H1 (cell line): ENCODE results near the gene COIL. TPM values are rescaled to one million over a fixed set of nuclear protein-coding genes. Genes with fewer than 3 reads are reported as not detected.

Experiments
- CTCF ChIA-PET: fragments of 300-600 bp; sonication (Branson Sonifier 250); formaldehyde crosslinking; loops from one replicate; lab custom pipeline; 2021; ENCODE audit not compliant: partially characterized antibody; lab: Charles Lee
- POLR2A ChIA-PET: fragments of 300-600 bp; sonication (Branson Sonifier 250); formaldehyde crosslinking; loops from one replicate; lab custom pipeline; 2021; ENCODE audit warnings: inconsistent platforms; ENCODE audit not compliant: partially characterized antibody; lab: Charles Lee
- DNase-seq, 2 experiments: peaks; one replicate each; pipeline versions ENCODE4 v3.0.0 to v3.0.0-alpha.2; 2010 to 2022; ENCODE audit warnings: low spot score in 2 of 2, low read depth in 1 of 2, mixed read lengths in 1 of 2
- FAIRE-seq: peaks from 2 replicates; lab custom pipeline; 2011; peaks lifted over from hg19 to GRCh38; lab: Jason Lieb, UNC
- H2AFZ ChIP-seq: 2 replicates; pipeline ENCODE4 v1.8.1; 2012; ENCODE audit warnings: low read length, inconsistent platforms
- H2AK5ac ChIP-seq: 2 replicates; pipeline ENCODE4 v1.6.1; 2013; ENCODE audit warnings: low read depth, low read length
- H2BK120ac ChIP-seq: replicated peaks from 2 replicates; pipeline ENCODE3; 2013; ENCODE audit warnings: low read depth, low read length, inconsistent platforms
- H2BK12ac ChIP-seq: 2 replicates; pipeline ENCODE4 v1.6.1; 2013; ENCODE audit warnings: low read depth, low read length
- H2BK15ac ChIP-seq: 2 replicates; pipeline ENCODE4 v1.6.1; 2013; ENCODE audit warnings: low read length
- H2BK20ac ChIP-seq: 2 replicates; pipeline ENCODE4 v1.6.1; 2013; ENCODE audit warnings: low read length
- H2BK5ac ChIP-seq: 2 replicates; pipeline ENCODE4 v1.6.1; 2013; ENCODE audit warnings: low read depth, low read length
- H3K14ac ChIP-seq: 2 replicates; pipeline ENCODE4 v1.6.1; 2013; ENCODE audit warnings: inconsistent platforms; ENCODE audit not compliant: insufficient read length
- H3K18ac ChIP-seq: 2 replicates; pipeline ENCODE4 v1.6.1; 2013; ENCODE audit warnings: low read length; ENCODE audit errors: extremely low read depth
- H3K23ac ChIP-seq: 2 replicates; pipeline ENCODE4 v1.6.1; 2013; ENCODE audit warnings: inconsistent platforms; ENCODE audit not compliant: insufficient read length
- H3K23me2 ChIP-seq: 2 replicates; pipeline ENCODE4 v1.6.1; 2013; ENCODE audit warnings: low read depth, low read length
- H3K27ac ChIP-seq: 2 replicates; pipeline ENCODE4 v1.6.1; 2011; ENCODE audit warnings: low read depth, low read length, inconsistent platforms
- H3K27me3 ChIP-seq, 4 experiments: replicated peaks in 1 of 4; 1 replicate in 1 of 4; 2 replicates in 3 of 4; pipeline versions ENCODE4 v1.6.1 to v1.8.1; 2011 to 2013; ENCODE audit warnings: low read length in 3 of 4, mild to moderate bottlenecking in 3 of 4, inconsistent platforms in 2 of 4, mixed read lengths in 2 of 4, moderate library complexity in 1 of 4; ENCODE audit not compliant: control insufficient read depth in 3 of 4, insufficient read depth in 3 of 4; ENCODE audit errors: extremely low read depth in 1 of 4
- H3K36me3 ChIP-seq, 4 experiments: 2 replicates each; pipeline versions ENCODE4 v1.6.1 to v1.8.1; 2011 to 2013; ENCODE audit warnings: mild to moderate bottlenecking in 4 of 4, low read length in 3 of 4, moderate library complexity in 2 of 4, control low read depth in 1 of 4, inconsistent platforms in 1 of 4; ENCODE audit not compliant: insufficient read depth in 4 of 4, control insufficient read depth in 2 of 4
- H3K4ac ChIP-seq: replicated peaks from 2 replicates; pipeline ENCODE3; 2013; ENCODE audit warnings: low read length, low read depth, mixed read lengths, inconsistent platforms; ENCODE audit not compliant: insufficient read length
- H3K4me1 ChIP-seq, 4 experiments: replicated peaks in 1 of 4; 1 replicate in 1 of 4; 2 replicates in 3 of 4; pipeline versions ENCODE4 v1.6.1 to v1.8.1; 2011 to 2013; ENCODE audit warnings: low read length in 3 of 4, inconsistent platforms in 2 of 4, mixed read lengths in 1 of 4; ENCODE audit not compliant: insufficient read depth in 4 of 4, control insufficient read depth in 3 of 4
- H3K4me2 ChIP-seq, 2 experiments: 2 replicates each; pipeline versions ENCODE4 v1.6.1 to v1.8.1; 2011 to 2013; ENCODE audit warnings: low read depth in 2 of 2, low read length in 2 of 2, control low read depth in 1 of 2, inconsistent platforms in 1 of 2, mild to moderate bottlenecking in 1 of 2; ENCODE audit not compliant: insufficient read depth in 1 of 2
- H3K4me3 ChIP-seq, 4 experiments: fragments of 200-600, 300-600 bp in 1 of 4; sonication (generic), shearing (Covaris generic), sonication (Bioruptor Twin) in 1 of 4; 2 replicates each; pipeline versions ENCODE4 v1.5.1 to v1.8.1; 2011 to 2016; ENCODE audit warnings: low read length in 4 of 4, low read depth in 3 of 4, control low read depth in 2 of 4, inconsistent platforms in 2 of 4, mild to moderate bottlenecking in 2 of 4, mixed read lengths in 1 of 4, moderate library complexity in 1 of 4; ENCODE audit not compliant: insufficient read depth in 2 of 4; ENCODE audit errors: extremely low read depth in 1 of 4
- H3K56ac ChIP-seq: replicated peaks from 2 replicates; pipeline ENCODE3; 2013; ENCODE audit warnings: low read depth, mild to moderate bottlenecking, mixed read lengths, low read length, inconsistent platforms; ENCODE audit not compliant: insufficient read length
- H3K79me1 ChIP-seq: 2 replicates; pipeline ENCODE4 v1.6.1; 2013; ENCODE audit warnings: low read depth, low read length, control low read depth
- H3K79me2 ChIP-seq, 2 experiments: 2 replicates each; pipeline versions ENCODE4 v1.6.1 to v1.8.1; 2012 to 2013; ENCODE audit warnings: low read length in 2 of 2, mild to moderate bottlenecking in 2 of 2, inconsistent platforms in 1 of 2; ENCODE audit not compliant: insufficient read depth in 2 of 2, control insufficient read depth in 1 of 2
- H3K9ac ChIP-seq, 4 experiments: replicated peaks in 1 of 4; 1 replicate in 1 of 4; 2 replicates in 3 of 4; pipeline versions ENCODE4 v1.6.1 to v1.8.1; 2011 to 2013; ENCODE audit warnings: low read depth in 3 of 4, low read length in 3 of 4, control low read depth in 2 of 4, mild to moderate bottlenecking in 2 of 4, moderate library complexity in 2 of 4, inconsistent platforms in 1 of 4; ENCODE audit errors: extremely low read depth in 1 of 4
- H3K9me3 ChIP-seq, 2 experiments: 2 replicates each; pipeline versions ENCODE4 v1.6.1 to v1.8.1; 2012 to 2013; ENCODE audit warnings: mild to moderate bottlenecking in 2 of 2, moderate library complexity in 2 of 2, control low read depth in 1 of 2, inconsistent platforms in 1 of 2, low read depth in 1 of 2, low read length in 1 of 2, mixed read lengths in 1 of 2; ENCODE audit not compliant: insufficient read depth in 2 of 2
- H4K20me1 ChIP-seq, 2 experiments: replicated peaks in 1 of 2; 2 replicates each; pipeline versions ENCODE3 to v1.8.1; 2011 to 2013; ENCODE audit warnings: inconsistent platforms in 2 of 2, low read length in 2 of 2, mild to moderate bottlenecking in 1 of 2; ENCODE audit not compliant: insufficient read depth in 2 of 2, control insufficient read depth in 1 of 2
- H4K5ac ChIP-seq: 2 replicates; pipeline ENCODE4 v1.6.1; 2013; ENCODE audit warnings: low read length, low read depth, mixed read lengths, inconsistent platforms; ENCODE audit not compliant: insufficient read length
- H4K8ac ChIP-seq: 2 replicates; pipeline ENCODE4 v1.8.0; 2013; ENCODE audit warnings: mild to moderate bottlenecking, moderate library complexity, low read length, inconsistent platforms; ENCODE audit not compliant: insufficient read depth; ENCODE audit errors: extremely low read depth
- H4K91ac ChIP-seq: replicated peaks from 2 replicates; pipeline ENCODE3; 2013; ENCODE audit warnings: low read length, mixed read lengths, inconsistent platforms; ENCODE audit not compliant: insufficient read length
- BACH1 ChIP-seq: IDR thresholded peaks from 2 replicates; pipeline ENCODE4 v1.6.1; 2012; ENCODE audit warnings: low read length, improper control_type of control experiment
- E2F6 ChIP-seq: IDR thresholded peaks from 2 replicates; pipeline ENCODE4 v1.6.1; 2012; ENCODE audit warnings: inconsistent platforms
- EP300 ChIP-seq, 2 experiments: IDR thresholded peaks; 1 replicate in 1 of 2; 2 replicates in 1 of 2; pipeline ENCODE4 v1.6.1; 2011 to 2012; ENCODE audit warnings: low read depth in 2 of 2, low read length in 2 of 2, mild to moderate bottlenecking in 2 of 2, borderline replicate concordance in 1 of 2, inconsistent platforms in 1 of 2, moderate library complexity in 1 of 2
- PHF8 ChIP-seq: fragments of 200-600 bp; sonication (generic); conservative IDR thresholded peaks from 2 replicates; pipeline ENCODE4 v1.7.1; 2012; ENCODE audit warnings: low read depth, mild to moderate bottlenecking, inconsistent platforms, low read length, moderate library complexity
- SIN3A ChIP-seq, 2 experiments: IDR thresholded peaks in 1 of 2; conservative IDR thresholded peaks in 1 of 2; 2 replicates each; pipeline ENCODE4 v1.6.1; 2011 to 2012; ENCODE audit warnings: low read length in 2 of 2, improper control_type of control experiment in 1 of 2, low read depth in 1 of 2, mild to moderate bottlenecking in 1 of 2
- SIX5 ChIP-seq: IDR thresholded peaks from 2 replicates; pipeline ENCODE4 v1.6.1; 2011; ENCODE audit warnings: mild to moderate bottlenecking, low read depth, low read length
- SP1 ChIP-seq: IDR thresholded peaks from 2 replicates; pipeline ENCODE4 v1.6.1; 2011; ENCODE audit warnings: low read depth, low read length
- TAF7 ChIP-seq: optimal IDR thresholded peaks from 2 replicates; pipeline ENCODE3; 2011; ENCODE audit warnings: low read depth, mild to moderate bottlenecking, inconsistent platforms, low read length, moderate library complexity, borderline replicate concordance
- TCF12 ChIP-seq: IDR thresholded peaks from 2 replicates; pipeline ENCODE4 v1.6.1; 2011; ENCODE audit warnings: low read depth, mild to moderate bottlenecking, low read length
- WGBS, 2 experiments: shearing (Covaris generic) in 1 of 2; methylation state at CpG; one replicate each; pipeline versions ENCODE4 v1.1.6 to v1.1.7; 2013 to 2015; ENCODE audit warnings: low lambda C conversion rate in 2 of 2, mixed read lengths in 2 of 2, inconsistent platforms in 1 of 2, low coverage in 1 of 2, missing lambda C conversion rate in 1 of 2; ENCODE audit not compliant: insufficient replicate concordance in 2 of 2, insufficient coverage in 1 of 2, insufficient read length in 1 of 2; ENCODE audit errors: extremely low coverage in 1 of 2, missing lambda C conversion rate in 1 of 2; 5-methylcytosine and 5-hydroxymethylcytosine counted together
- polyA plus RNA-seq, 7 experiments: library from polyadenylated mRNA; depleted of rRNA in 3 of 7; stranded (reverse) in 5 of 7; unstranded in 2 of 7; fragments of >200 nt in 5 of 7; fragments of 200-250 nt in 2 of 7; gene quantifications; 1 replicate in 5 of 7; 2 replicates in 1 of 7; 4 replicates in 1 of 7; pipeline versions ENCODE4 v1.2.1 to v1.2.3, GENCODE V29; 2011 to 2013; ENCODE audit warnings: missing spikeins in 2 of 7, mixed read lengths in 2 of 7
- total RNA-seq: library from RNA; stranded (reverse); fragmentation: NEBNext Ultra II Directional; extraction: Animal tissue kit (Norgen Biotek cat#: 25700); gene quantifications from 2 replicates; pipeline ENCODE4 v1.2.1, GENCODE V29; 2021

Gene COIL
- total and polyA plus RNA-seq, 2 of the 8 experiments (the other 6 are each of a cell fraction or from before 2014, with no cell fraction given), result 5.2 to 23.6 TPM

DNA sequence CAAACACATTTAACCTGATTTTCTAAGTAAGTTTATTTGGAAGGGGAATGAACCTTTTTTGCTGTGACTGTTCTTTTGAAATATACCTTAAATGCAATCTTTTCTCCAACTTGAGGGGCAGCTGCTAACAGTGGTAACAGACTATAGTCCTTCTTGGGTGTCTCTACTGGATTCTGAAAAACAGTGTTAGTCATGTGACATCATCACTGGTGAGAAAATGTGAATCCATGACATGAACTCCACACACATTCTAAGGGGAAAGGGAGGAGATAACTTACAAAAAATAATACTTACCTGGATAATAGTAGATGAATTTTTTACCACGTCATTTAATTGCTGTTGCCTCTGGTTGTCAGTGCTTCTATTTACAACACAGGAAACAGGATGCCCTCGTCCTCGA lies 11.3 kb downstream of the COIL start:
- FAIRE-seq (no peak), DNase-seq (no peak)
- no peak overlapping the region for H2BK20ac ChIP-seq
- H3K79me1 ChIP-seq, result peaks cover 5% of the 10 kb centered on the region
- H3K4ac ChIP-seq, result no peak overlapping the region
- H3K23ac ChIP-seq, result no peak overlapping the region
- ChIA-PET CTCF (interaction anchor here (1.0 to 1.1 kb wide), 2 partner anchors 60 to 70 kb away, joined by 3 read pairs; no protein-coding TSS in a partner anchor), POLR2A (interaction anchor here (1.2 to 1.4 kb wide), 3 partner anchors 8 to 33 kb away, joined by 3 read pairs; no protein-coding TSS in a partner anchor)
- H2BK15ac ChIP-seq, result no peak overlapping the region
- H3K14ac ChIP-seq, result no peak overlapping the region
- H4K8ac ChIP-seq, result no peak overlapping the region
- WGBS, 2 experiments, result 92% methylated on average over 3 of the region's 3 CpGs; no CpG with 5 or more reads in 1 of the 2 experiments
- no peak overlapping the region for H4K5ac ChIP-seq
- no peak overlapping the region for H2AK5ac ChIP-seq
- H3K27ac ChIP-seq, result no peak overlapping the region
- no peak overlapping the region for H3K4me2 ChIP-seq
- H3K4me1 ChIP-seq, result no peaks in the 10 kb centered on the region
- H4K91ac ChIP-seq, result no peak overlapping the region
- no peak overlapping the region for H2BK120ac ChIP-seq
- H3K56ac ChIP-seq, result no peak overlapping the region
- H2AFZ ChIP-seq, result no peak overlapping the region
- no peak overlapping the region for H3K18ac ChIP-seq
- no peaks in the 10 kb centered on the region for H3K9me3 ChIP-seq
- H2BK5ac ChIP-seq, result no peak overlapping the region
- peaks cover 0 to 12% of the 10 kb centered on the region in 2 experiments; a peak in 1 of 4 replicates for H3K79me2 ChIP-seq
- no peaks in the 10 kb centered on the region for H3K27me3 ChIP-seq
- peaks cover 0 to 3% of the 10 kb centered on the region in 2 experiments for H4K20me1 ChIP-seq
- H3K9ac ChIP-seq, result no peak overlapping the region; a peak in 1 of 7 replicates
- H3K4me3 ChIP-seq, result no peak overlapping the region
- H3K36me3 ChIP-seq, result peaks cover 2 to 26% (median 14%) of the 10 kb centered on the region in 4 experiments; a peak in 7 of 8 replicates
- H2BK12ac ChIP-seq, result no peak overlapping the region
- no peaks in the 10 kb centered on the region for H3K23me2 ChIP-seq
- TF ChIP-seq SP1 (no peak), TAF7 (no peak), PHF8 (no peak), EP300 (IDR thresholded peaks at IDR 0.05; ENCODE audit: borderline replicate concordance in 1 of 2, low read depth in 2 of 2, low read length in 2 of 2) (no peak), BACH1 (no peak), SIN3A (conservative IDR thresholded peaks at IDR 0.05 in 1 of 2, IDR thresholded peaks at IDR 0.05 in 1 of 2; ENCODE audit: low read depth in 1 of 2, low read length in 2 of 2) (no peak), E2F6 (no peak), SIX5 (no peak), TCF12 (no peak)
